K562 treated with DMSO at 1 percent for 12 hours (cell line): ENCODE results near the gene APOA5. TPM values are rescaled to one million over a fixed set of nuclear protein-coding genes. Genes with fewer than 3 reads are reported as not detected.

ENCODE experiments used
- total RNA-seq: library from RNA; unstranded; fragments of 300-600 nt; gene quantifications from 2 replicates; pipeline ENCODE4 v1.2.3, GENCODE V29; 2022; ENCODE audit not compliant: insufficient read depth

APOA5 gene, protein sequence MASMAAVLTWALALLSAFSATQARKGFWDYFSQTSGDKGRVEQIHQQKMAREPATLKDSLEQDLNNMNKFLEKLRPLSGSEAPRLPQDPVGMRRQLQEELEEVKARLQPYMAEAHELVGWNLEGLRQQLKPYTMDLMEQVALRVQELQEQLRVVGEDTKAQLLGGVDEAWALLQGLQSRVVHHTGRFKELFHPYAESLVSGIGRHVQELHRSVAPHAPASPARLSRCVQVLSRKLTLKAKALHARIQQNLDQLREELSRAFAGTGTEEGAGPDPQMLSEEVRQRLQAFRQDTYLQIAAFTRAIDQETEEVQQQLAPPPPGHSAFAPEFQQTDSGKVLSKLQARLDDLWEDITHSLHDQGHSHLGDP
- not detected in 2 replicates for total RNA-seq

GRCh38 chr11:116791813-116792143 is at the start of gene APOA5:
TSS of gene APOA5 (minus strand) at chr11:116791879. CDS start at chr11:116791860, 19 bp downstream.

GRCh38 chr11:116837231-116838091 is 45.8 kb upstream of the APOA5 start, which contains the start of gene APOA1:
TSS of gene APOA1 (minus strand) at chr11:116837622. CDS start at chr11:116837387, 235 bp downstream.

GRCh38 chr11:116829525-116830183 is 38.0 kb upstream of the APOA5 start, which contains the start of gene APOC3:
TSS of gene APOC3 (plus strand) at chr11:116829907. CDS start at chr11:116830583, 676 bp downstream.

GRCh38 chr11:116823031-116823843 is 31.6 kb upstream of the APOA5 start, which contains the start of gene APOA4:
TSS of gene APOA4 (minus strand) at chr11:116823304. CDS start at chr11:116823191, 113 bp downstream.

GRCh38 chr11:116787786-116788486 is 3.7 kb downstream of the APOA5 start, which contains the start of gene ZPR1:
TSS of gene ZPR1 (minus strand) at chr11:116788023. CDS start at chr11:116787990, 33 bp downstream.

GRCh38 chr11:116772443-116773202 is 19.1 kb downstream of the APOA5 start, which contains the start of gene BUD13:
TSS of gene BUD13 (minus strand) at chr11:116772987. CDS start at chr11:116772964, 23 bp downstream.

Other genes starting within 250 kb of the APOA5 start
- 13.7 and 21.4 TPM in 2 replicates for gene BUD13, start 18.9 kb downstream of the APOA5 start, total RNA-seq
- gene ZPR1, start 3.9 kb downstream of the APOA5 start, total RNA-seq = 24.5 and 24.8 TPM in 2 replicates
- gene APOA4, start 31.4 kb upstream of the APOA5 start, total RNA-seq = not detected in 2 replicates
- not detected in 2 replicates for gene APOC3, start 38.0 kb upstream of the APOA5 start, total RNA-seq
- gene APOA1, start 45.7 kb upstream of the APOA5 start, total RNA-seq = not detected in 2 replicates